DND-41 (cell line): ENCODE data around the gene DSG1.

Experiments used
- ATAC-seq: fragments of 200-7000 bp; cut with Tn5 transposase; 3 replicates; pipeline ENCODE4 v1.9.1; 2021; ENCODE audit warnings: low read depth; ENCODE audit not compliant: insufficient read depth
- DNase-seq: peaks from one replicate; pipeline ENCODE4 v3.0.0-alpha.2; 2020
- H2AFZ ChIP-seq: 2 replicates; pipeline ENCODE4 v1.6.0; 2012; ENCODE audit warnings: low read depth, low read length
- H3K27ac ChIP-seq: 2 replicates; pipeline ENCODE4 v1.5.1; 2012; ENCODE audit warnings: low read length, inconsistent platforms
- H3K27me3 ChIP-seq: fragments of 200-600 bp; sonication (generic); 2 replicates; pipeline ENCODE4 v1.6.0; 2012; ENCODE audit warnings: low read length, mild to moderate bottlenecking, inconsistent platforms; ENCODE audit not compliant: insufficient read depth, poor library complexity
- H3K36me3 ChIP-seq: 2 replicates; pipeline ENCODE4 v1.5.1; 2012; ENCODE audit warnings: low read length, inconsistent platforms; ENCODE audit not compliant: insufficient read depth
- H3K4me1 ChIP-seq: 2 replicates; pipeline ENCODE4 v1.5.1; 2012; ENCODE audit warnings: mild to moderate bottlenecking, low read length; ENCODE audit not compliant: insufficient read depth
- H3K4me2 ChIP-seq: 2 replicates; pipeline ENCODE4 v1.6.0; 2012; ENCODE audit warnings: mild to moderate bottlenecking, moderate library complexity, low read length, inconsistent platforms; ENCODE audit not compliant: insufficient read depth
- H3K4me3 ChIP-seq, 2 experiments: fragments of 200-600 bp in 1 of 2; shearing (Covaris generic) in 1 of 2; 2 replicates each; pipeline ENCODE4 v1.5.1; 2012 to 2016; ENCODE audit warnings: inconsistent platforms in 2 of 2, low read length in 2 of 2, mild to moderate bottlenecking in 2 of 2, low read depth in 1 of 2, moderate library complexity in 1 of 2
- H3K79me2 ChIP-seq: 2 replicates; pipeline ENCODE4 v1.6.0; 2012; ENCODE audit warnings: low read length, inconsistent platforms; ENCODE audit not compliant: insufficient read depth
- H3K9ac ChIP-seq: 2 replicates; pipeline ENCODE4 v1.6.0; 2012; ENCODE audit warnings: low read depth, mild to moderate bottlenecking, inconsistent platforms, low read length, moderate library complexity
- H3K9me3 ChIP-seq: 2 replicates; pipeline ENCODE4 v1.5.1; 2012; ENCODE audit warnings: low read length, moderate library complexity, mild to moderate bottlenecking, inconsistent platforms; ENCODE audit not compliant: insufficient read depth, severe bottlenecking
- H4K20me1 ChIP-seq: 2 replicates; pipeline ENCODE4 v1.6.0; 2012; ENCODE audit warnings: low read length; ENCODE audit not compliant: insufficient read depth
- CTCF ChIP-seq: IDR thresholded peaks from 2 replicates; pipeline ENCODE4 v1.5.1; 2012; ENCODE audit warnings: borderline replicate concordance, low read length, moderate library complexity, mild to moderate bottlenecking; ENCODE audit not compliant: poor library complexity, severe bottlenecking; ENCODE audit errors: extremely low read depth
- EZH2 ChIP-seq: IDR thresholded peaks from 3 replicates; pipeline ENCODE4 v1.6.1; 2012; ENCODE audit warnings: borderline replicate concordance, low read depth, mild to moderate bottlenecking, moderate library complexity, low read length, inconsistent platforms; ENCODE audit not compliant: severe bottlenecking

DSG1 gene

DNA sequence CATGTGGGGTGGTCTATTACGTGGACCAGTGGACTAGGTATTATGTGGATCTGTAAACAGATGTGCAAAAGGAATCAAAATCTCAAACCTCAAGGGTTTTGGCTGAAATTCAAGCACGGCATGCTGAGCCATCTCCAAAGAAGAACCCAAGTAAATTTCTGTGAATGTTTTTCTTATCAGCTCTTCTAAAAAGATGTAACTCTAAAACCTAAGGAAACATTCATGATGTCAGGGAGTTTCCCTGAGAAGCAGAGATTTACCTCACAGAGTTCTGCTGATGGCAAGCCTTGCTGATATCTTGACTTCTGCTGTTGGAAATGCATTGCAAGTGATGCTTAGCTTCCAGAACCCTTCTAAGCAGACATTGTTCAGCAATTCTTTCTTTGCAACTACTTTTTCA, 80.2 kb downstream of the DSG1 start:
- H3K27ac ChIP-seq, result no peak overlapping the region
- H3K4me3 ChIP-seq, result no peak overlapping the region
- ATAC-seq (no peak), DNase-seq (no peak)
- no peaks in the 10 kb centered on the region for H3K4me1 ChIP-seq
- no peak overlapping the region for H2AFZ ChIP-seq
- H4K20me1 ChIP-seq, result no peaks in the 10 kb centered on the region
- no peaks in the 10 kb centered on the region for H3K27me3 ChIP-seq
- no peak for TF ChIP-seq CTCF
- TF ChIP-seq EZH2, result no peak
- H3K79me2 ChIP-seq, result no peaks in the 10 kb centered on the region
- no peak overlapping the region for H3K4me2 ChIP-seq
- no peaks in the 10 kb centered on the region for H3K9me3 ChIP-seq
- H3K9ac ChIP-seq, result no peak overlapping the region
- no peaks in the 10 kb centered on the region for H3K36me3 ChIP-seq

DNA sequence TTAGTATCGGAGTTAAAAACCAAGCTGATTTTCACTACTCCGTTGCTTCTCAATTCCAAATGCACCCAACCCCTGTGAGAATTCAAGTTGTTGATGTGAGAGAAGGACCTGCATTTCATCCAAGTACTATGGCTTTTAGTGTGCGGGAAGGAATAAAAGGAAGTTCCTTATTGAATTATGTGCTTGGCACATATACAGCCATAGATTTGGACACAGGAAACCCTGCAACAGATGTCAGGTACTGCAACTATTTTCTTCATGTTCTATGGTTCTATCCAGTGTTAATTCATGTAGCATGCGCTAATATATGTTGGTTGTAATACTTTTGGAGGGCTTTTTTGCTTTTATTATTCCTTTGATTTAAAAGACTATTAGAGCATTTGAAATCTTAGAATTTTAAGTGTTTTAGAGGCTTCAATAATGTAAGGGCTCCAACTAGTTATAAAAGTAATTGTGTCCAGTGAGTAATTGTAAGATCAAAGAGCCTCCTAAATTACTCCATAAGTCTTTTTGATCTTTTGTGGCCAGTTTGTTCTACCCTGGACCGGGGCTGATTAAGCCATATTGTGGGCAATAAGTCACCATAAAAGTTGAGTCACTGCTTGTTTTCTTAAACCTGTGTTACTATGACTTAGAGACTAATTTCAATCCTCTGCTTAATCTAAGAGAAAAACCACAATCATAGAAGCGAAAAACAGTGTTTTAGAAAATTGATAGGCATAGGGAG, 81.5 kb downstream of the DSG1 start:
- no peak overlapping the region for H3K4me3 ChIP-seq
- ATAC-seq, result no peak
- H3K27me3 ChIP-seq, result no peaks in the 10 kb centered on the region
- H3K4me1 ChIP-seq, result no peaks in the 10 kb centered on the region
- H3K9ac ChIP-seq, result no peak overlapping the region
- no peaks in the 10 kb centered on the region for H3K79me2 ChIP-seq
- DNase-seq, result no peak
- no peaks in the 10 kb centered on the region for H3K9me3 ChIP-seq
- H3K4me2 ChIP-seq, result no peak overlapping the region
- no peak overlapping the region for H2AFZ ChIP-seq
- TF ChIP-seq CTCF (no peak), EZH2 (no peak)
- no peak overlapping the region for H3K27ac ChIP-seq
- H3K36me3 ChIP-seq, result no peaks in the 10 kb centered on the region
- no peaks in the 10 kb centered on the region for H4K20me1 ChIP-seq

DNA sequence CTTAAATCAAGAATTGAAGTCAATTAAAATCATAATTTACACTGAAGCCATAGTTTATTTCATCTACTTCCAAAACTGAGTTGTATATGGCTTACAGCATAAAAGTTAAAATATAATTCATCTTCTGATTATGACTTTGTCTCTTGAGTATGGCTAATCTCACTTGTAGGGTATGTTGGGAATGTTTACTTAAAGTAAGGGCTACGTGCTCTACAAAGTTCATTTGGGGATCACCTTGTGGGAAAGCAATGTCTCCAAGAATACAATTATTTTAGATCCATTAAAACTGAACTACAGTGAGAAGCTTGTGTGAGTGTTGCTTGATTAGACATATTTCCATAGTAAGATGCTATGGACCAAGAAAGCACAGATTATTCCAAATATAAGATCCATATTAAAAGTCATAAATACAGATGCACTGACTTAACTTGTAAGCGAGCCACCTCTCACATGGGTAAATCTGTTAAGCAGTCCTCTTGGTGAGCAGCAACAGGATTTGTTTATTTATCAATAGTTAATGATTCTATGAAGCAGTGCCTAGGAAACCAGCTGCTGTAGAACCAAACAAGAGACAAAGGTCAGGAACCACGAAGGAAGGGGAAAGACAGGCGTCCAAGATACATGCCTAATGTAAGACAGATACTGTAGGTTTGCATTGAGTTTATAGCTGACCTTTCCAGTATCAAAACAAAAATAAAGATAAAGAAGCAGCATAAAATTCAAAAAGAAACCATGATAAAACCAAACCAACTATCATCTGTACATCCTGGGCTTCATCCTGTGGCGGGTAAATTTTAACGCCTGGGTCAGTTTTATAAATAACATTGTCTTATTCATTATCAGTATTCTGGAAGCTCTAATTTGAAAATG, 83.4 kb downstream of the DSG1 start:
- H3K79me2 ChIP-seq, result no peaks in the 10 kb centered on the region
- no peak overlapping the region for H2AFZ ChIP-seq
- H3K4me1 ChIP-seq, result no peaks in the 10 kb centered on the region
- no peak overlapping the region for H3K4me2 ChIP-seq
- H3K36me3 ChIP-seq, result no peaks in the 10 kb centered on the region
- no peak overlapping the region for H3K27ac ChIP-seq
- TF ChIP-seq CTCF (no peak), EZH2 (no peak)
- no peaks in the 10 kb centered on the region for H3K27me3 ChIP-seq
- no peak overlapping the region for H3K4me3 ChIP-seq
- H4K20me1 ChIP-seq, result no peaks in the 10 kb centered on the region
- H3K9me3 ChIP-seq, result no peaks in the 10 kb centered on the region
- no peak for ATAC-seq
- no peak overlapping the region for H3K9ac ChIP-seq
- no peak for DNase-seq
